Measurements from ENCODE around the gene TUSC2.

DNA sequence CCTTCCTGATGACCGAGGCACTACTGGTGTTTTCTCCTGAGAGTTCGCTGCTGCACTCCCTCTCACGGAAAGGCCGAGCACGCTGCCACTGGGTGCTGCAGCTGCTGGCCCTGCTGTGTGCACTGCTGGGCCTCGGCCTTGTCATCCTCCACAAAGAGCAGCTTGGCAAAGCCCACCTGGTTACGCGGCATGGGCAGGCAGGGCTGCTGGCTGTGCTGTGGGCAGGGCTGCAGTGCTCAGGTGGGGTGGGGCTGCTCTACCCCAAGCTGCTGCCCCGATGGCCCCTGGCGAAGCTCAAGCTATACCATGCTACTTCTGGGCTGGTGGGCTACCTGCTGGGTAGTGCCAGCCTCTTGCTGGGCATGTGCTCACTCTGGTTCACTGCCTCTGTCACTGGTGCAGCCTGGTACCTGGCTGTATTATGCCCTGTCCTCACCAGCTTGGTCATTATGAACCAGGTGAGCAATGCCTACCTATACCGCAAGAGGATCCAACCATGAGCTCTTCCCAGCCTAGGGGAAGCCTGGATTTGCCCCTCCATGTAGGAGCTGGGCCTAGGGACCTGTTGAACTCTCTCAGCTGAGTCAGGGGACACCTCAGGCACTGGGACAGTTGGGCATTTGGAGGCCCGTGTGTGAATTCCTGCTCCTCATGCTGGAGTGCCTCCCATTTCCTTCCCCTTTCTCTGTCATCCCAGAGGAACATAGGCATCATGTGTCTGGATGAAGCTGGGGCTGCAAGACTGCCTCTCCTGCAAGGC, 25.4 kb upstream of the TUSC2 start:
- TF ChIP-seq, protein P1, sequence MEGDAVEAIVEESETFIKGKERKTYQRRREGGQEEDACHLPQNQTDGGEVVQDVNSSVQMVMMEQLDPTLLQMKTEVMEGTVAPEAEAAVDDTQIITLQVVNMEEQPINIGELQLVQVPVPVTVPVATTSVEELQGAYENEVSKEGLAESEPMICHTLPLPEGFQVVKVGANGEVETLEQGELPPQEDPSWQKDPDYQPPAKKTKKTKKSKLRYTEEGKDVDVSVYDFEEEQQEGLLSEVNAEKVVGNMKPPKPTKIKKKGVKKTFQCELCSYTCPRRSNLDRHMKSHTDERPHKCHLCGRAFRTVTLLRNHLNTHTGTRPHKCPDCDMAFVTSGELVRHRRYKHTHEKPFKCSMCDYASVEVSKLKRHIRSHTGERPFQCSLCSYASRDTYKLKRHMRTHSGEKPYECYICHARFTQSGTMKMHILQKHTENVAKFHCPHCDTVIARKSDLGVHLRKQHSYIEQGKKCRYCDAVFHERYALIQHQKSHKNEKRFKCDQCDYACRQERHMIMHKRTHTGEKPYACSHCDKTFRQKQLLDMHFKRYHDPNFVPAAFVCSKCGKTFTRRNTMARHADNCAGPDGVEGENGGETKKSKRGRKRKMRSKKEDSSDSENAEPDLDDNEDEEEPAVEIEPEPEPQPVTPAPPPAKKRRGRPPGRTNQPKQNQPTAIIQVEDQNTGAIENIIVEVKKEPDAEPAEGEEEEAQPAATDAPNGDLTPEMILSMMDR (IDR thresholded peaks at IDR 0.05; ENCODE audit: low read depth, low read length), result no peak
- no peak for TF ChIP-seq EZH2phosphoT487 (IDR thresholded peaks at IDR 0.05; ENCODE audit: low read depth)

Data from OCI-LY3 (cell line).